ENCODE measurements around the gene TMC1.
A peak's percentile ranks its signal among the peaks of the same experiment; 100 is the strongest.
"Not testable (repeated sequence)": the region's sequence is repeated elsewhere in the genome, so short reads cannot be mapped to it uniquely, and the experiment has no call there.

TMC1 gene

DNA sequence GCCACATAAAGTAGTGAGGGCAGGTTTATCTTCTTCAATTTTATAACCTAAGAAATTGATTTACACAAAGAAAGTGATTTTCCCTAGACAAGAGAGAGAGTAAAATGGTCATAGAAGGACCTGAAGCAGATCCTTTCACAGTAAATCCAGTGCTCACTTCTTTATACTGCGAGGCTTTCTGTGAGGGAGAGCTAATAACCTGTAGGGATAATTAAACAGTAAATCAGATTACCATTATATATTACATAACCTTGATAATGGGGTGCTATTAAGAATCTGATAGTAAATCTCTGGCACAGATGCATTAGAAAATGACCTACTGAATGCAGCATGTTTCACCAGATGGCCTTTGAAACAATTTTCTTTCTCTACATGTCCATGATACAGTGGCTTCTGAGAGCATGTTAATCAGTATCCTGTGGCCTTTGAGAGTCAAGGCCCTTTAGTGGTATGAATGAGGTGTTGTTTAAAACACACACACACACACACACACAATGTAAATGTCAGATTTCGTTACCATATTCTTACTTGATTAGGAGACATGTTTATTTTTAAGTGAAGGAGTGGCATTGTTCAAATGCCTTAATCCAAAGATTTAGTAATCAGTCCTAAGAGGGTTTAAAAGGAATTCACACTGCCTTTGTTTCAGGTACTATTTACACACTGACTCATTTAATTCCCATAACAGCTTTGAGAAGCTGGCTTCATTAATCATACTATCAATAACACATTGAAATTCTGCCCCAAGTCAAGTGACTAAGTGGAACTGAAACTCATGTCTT lies 306.7 kb downstream of the TMC1 start:
- peak; percentile 91 for DNase-seq

DNA sequence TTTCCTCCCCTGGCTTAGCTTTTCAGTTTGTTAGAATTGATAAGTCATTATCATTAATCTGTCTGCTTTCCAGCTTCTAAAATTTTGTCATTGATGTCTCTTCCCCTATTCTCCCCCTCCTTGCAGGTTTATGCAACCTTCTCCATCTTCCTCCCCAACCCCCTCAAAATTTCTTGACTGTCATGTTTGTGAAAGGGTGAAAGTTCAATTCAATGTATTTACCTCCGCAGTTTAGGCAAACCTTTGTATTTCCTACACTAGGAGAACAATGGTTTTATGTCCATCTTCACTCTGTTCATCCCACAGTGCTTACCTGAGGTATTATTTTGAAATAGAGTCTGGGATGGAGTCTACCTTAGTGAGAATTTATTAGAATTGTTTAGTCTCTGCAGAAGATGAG lies 313.6 kb downstream of the TMC1 start:
- DNase-seq = no peak

DNA sequence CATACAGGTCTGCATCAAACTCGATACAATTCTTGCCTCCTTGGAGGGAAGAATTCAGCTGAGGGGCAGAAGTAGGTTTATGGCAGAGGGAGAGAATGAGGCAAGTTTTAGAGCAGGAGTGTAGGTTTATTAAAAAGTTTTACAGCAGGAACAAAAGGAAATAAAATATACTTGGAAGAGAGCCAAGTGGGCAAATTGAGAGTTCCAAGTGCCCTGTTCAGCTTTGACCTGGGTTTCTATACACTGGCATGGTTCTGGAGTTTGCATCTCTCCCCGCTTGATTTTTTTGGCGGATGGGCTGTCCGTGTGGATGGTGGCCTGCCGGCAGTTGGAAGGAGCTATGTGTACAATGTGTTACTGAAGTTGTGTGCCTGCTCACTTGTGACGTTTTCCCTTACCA lies 315.4 kb downstream of the TMC1 start:
- DNase-seq = no peak

DNA sequence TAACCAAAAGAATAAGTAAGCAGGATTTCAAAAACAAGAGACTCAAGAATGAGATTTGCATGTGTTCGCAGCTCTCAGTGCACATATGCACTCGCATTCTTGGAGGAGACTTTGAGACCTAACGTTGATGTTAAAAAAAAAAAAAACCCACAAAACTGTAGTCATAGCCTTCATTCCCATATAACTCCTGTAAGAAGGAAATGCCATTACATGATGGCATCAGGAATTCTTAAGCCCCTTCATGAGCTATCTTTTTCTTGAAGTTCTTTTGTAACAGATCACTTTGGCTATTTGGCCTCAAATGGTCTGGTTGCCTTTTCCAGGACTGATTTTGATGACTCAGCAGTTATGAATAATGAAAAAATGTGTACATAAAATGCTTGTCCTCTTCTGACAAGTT lies 317.7 kb downstream of the TMC1 start:
- peak; percentile 11 for DNase-seq

DNA sequence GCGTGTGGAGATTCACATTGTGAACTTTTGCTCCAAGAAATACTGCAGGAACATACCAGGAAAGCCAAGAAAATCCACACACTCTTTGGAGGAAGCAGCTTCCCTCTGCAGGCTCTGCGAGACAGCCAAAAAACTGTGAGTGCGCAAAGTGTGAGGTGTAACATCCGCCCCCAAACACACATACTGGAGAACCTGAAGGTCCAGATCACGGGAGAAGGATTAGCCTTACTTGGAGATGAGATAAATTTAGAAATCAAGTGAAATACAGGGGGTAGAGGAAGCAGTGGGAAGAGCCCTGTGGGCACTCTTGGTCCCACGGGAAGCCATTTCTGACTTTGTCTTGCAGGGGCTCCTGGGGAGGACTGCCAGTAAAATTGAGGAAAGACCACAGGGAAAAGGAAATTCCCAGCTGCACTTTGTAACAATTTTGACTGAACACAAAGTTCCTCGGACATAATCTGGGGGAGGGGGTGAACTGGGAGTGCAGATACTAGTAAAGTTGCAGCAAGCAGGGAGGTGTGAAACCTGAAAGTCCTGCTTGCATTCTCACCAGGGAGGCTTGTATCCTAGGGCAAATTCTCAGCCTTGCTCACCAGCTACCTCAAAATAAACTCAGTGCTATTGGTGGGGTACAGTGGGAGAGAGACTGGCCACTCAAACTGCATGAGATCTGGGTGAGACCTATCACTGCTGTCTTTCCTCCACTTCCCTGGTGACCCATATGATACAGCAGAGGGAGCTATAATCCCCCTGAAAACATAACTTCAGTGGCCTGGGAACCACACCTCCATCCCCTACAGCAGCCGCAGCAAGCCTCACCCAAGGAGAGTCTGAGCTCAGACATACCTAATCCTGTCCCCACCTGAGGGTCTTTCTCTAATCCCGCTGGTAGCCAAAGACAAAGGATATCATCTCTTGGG lies 322.4 kb downstream of the TMC1 start:
- DNase-seq = peak; percentile 72

DNA sequence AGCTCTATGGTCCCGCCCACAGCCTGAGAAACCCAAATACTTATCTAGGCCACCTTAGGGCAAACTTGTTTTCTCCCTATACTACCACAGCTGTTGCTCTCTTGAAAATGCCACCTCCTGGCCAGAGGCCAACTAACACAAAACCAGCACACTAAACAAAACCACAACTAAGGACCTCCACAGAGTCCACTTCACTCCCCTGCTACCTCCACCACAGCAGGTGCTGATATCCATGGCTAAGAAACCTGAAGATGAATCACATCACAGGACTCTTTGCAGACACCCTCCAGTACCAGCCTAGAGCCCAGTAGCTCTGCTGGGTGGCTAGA lies 323.0 kb downstream of the TMC1 start:
- no peak for DNase-seq

DNA sequence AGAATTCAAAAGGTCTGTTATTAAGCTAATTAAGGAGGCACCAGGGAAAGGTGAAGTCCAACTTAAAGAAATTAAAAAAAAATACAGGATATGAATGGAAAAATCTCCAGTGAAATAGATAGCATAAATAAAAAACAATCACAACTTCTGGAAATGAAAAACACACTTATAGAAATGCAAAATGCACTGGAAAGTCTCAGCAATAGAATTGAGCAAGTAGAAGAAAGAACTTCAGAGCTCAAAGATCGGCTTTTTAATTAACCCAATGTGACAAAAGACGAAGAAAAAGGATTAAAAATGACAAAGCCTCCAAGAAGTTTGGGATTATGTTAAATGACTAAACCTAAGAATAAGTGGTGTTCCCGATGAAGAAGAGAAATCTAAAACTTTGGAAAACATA lies 323.6 kb downstream of the TMC1 start:
- DNase-seq = not testable (repeated sequence)

DNA sequence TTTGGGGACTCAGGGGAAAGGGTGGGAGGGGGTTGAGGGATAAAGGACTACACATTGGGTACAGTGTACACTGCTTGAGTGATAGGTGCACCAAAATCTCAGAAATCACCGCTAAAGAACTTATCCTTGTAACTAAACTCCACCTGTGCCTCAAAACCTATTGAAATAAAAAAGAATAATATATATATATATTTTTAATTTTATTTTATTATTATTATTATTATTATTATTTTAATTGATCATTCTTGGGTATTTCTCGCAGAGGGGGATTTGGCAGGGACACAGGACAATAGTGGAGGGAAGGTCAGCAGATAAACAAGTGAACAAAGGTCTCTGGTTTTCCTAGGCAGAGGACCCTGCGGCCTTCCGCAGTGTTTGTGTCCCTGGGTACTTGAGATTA lies 328.8 kb downstream of the TMC1 start:
- not testable (repeated sequence) for DNase-seq

DNA sequence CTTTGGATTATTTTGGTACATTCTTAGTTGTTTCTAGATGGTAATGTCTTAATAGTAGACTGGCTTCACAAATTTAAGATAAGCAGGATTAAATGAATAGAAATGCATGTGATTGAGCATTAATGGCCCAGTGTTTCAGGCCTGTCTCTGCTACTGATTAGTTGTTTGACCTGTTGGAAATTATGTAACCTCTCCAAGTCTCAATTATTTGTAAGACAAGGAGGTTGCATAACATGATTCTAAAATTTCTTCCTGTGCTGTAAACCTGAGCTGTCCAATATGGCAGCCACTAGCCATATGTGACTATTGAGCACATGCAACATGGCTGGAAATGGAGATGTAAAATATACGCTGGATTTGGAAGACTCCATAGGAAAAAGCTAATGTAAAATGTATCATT lies 333.9 kb downstream of the TMC1 start:
- no peak for DNase-seq

DNA sequence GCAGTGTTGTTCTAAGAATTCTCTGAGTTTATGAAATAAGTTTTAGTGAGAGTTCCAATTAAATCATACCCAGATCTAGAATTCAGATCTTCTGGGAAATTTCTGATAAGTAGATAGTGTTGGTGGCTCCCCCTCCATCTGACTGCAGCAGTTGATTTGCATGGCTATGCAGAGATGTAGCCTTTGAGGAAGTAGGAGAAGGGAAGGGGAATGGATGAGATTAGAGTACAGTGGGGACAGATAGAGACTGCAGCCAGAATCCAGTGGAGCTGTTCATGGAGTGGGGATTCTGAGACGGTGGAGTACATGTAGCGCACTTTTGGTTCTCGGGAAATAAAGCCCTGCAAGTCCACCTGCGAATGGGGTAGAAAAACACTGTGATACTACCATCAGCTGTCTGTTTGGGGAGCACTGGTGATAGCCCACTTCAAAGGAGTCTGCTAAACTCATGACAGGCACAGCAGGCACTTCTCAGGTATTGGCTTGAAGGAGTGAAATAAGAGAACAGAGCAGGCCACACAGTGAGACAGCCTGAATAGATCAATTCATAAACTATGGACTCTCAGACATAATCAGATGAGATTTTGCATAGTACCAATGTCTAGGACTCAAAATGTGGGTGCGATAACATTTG lies 334.6 kb downstream of the TMC1 start:
- DNase-seq = no peak

DNA sequence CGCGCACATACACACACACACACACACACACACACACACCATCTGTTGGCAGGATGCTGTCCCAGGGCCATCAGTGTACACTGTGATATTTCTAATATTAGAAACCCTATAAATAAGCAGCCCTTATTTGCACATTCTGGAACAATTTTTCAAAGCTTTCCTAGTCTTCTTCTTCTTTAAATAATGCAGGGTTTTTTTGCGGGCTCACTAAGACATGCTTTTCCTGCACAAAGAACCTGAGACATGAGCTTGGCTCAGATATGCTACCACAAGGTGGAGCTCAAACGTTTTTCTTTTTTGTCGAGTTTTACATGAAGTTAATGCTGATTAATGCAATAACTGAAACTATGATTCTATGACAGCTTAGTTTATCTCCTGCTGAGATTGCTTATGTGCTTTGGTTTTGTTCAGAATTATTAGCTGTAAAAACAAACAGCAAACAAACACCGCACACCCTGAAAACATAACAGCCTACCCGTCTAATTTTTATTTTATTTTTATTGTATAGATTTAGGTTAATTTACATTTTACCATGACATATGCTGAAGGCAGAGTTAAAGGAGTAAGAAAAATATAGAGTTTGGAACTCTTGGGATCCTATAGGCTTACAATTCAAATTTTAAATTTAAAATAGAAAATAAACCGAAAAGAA lies 335.7 kb downstream of the TMC1 start:
- peak; percentile 65 for DNase-seq

DNA sequence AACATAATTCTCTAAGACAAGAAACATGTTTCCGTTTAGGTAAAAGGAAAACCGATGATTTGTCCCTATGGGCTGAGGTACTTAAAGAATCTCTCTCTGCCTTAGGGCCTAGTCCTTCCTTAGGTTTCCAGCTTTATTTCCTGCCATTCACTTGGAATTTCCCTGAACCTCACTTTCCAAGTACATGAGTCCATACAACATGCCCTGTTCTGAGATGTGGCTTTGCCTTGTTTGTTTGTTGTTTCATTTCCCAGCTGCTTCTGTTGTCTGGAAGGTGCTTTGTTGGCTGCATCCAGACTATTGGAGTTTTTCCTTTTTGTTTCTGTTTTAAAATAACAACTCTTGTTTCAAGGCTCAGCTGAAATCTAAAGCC lies 336.2 kb downstream of the TMC1 start:
- DNase-seq = no peak

DNA sequence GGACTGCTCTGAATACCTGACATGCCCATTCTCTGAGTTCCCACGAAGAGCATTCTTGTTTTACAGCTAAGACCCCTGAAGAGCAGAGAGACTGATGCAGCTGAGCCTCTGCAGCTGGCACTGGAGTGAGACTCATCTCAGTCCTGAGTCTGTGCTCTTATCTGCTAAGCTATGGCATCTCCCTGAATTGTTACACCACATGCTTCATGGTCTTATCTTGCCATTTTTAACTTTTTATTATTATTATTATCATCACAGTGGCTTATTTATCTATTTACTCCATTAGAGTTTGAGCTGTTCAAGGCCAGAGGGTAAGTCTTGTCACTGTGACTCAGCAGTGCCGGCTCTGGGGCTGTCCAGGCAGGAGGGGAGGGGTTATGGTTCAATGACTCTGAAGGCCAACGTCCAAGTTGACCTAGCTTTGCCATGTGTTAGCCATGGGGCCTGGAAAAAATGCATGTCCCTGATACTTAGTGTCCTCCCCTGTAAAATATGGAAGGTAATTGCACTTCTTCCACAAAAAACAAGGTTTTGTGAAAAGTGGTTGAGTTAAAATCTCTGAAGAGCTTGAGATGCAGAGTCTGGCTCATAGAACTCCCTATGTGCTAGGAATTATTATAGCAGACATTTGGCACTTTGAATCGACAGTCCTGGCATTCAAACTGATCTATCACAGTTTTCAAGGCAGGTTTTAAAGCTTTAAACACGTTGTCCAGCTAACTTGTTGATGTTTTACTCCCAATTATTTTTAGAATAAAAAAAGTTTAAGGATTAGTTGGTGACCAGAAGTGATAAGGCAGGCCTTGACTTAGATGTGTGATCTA lies 336.9 kb downstream of the TMC1 start:
- no peak for DNase-seq

DNA sequence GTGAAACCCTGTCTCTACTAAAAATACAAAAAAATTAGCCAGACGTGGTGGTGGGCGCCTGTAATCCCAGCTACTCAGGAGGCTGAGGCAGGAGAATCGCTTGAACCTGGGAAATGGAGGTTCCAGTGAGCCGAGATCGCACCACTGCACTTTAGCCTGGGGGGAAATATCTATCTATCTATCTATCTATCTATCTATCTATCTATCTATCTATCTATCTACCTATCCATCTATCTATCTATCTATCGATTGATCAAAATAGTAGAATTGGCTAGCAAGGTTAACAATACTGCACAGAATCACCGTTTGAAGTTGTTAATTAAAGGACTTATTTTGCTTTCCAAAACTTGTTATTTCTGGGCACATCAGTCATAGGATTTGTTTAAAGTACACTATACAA lies 341.4 kb downstream of the TMC1 start:
- DNase-seq = not testable (repeated sequence)

DNA sequence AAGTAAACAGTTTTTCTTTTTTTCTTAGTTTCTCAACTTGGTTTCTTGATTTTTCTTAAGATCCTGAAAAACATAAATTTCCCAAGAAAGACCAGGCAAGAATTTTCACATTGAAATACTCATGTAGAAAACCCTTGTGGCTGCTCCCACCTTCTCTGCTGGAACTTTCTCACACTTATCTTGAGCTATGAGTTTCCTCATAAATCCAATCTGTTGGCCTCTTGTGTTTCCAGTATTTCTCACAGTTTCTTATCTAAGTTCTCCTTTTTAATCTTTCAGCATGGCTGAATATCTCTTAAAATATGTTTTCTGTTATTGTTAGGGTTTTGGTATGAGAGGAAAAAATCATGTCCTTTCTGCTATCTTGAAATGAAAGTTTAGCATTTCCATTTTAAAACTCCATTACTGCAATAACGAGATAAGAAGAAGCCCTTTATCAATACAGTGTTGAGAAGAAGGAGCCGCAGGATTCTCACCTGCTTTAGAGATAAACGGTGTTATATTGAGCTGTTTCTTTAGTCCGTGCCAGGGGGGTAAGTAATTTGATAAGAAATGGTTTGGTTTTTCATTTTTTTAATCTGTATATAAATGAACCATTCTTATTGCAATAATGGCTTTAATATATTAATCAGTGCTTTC lies 342.2 kb downstream of the TMC1 start:
- no peak for DNase-seq

DNA sequence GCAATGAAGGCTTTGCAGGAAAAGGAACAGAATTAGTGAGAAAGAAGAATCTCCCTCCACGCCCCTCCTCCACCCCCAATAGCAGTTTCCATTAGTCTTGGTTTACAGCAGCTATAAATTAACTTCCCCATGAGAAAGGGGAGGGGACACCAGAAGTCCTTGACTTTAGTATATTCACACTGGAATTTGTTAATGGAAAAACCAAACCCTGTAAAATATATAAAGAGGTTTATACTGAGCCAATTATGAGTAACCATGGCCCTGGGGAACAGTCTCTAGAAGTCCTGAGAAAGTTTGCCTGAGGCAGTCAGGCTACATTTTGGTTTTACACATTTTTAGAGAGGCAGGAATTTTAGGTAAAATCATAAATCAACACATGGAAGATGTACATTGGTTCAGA lies 342.9 kb downstream of the TMC1 start:
- peak; percentile 6 for DNase-seq

DNA sequence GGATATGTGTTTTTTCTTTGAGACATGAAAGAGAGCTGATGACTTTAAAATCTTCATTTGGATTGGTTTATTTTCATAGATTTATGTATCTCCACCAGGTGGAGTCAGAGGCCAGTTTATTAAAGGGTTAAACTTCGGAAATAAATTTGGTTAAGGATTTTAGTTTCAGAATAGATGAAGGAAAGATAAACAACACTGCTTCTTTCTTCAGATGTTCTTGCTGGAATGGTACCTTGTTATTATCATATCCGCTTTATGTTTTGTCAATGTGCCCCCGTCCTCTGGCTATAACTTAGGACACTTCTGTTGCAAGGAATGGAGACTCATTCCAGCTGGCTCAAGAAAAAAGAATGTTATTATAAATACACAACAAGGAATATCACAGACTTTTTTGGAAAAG lies 350.3 kb downstream of the TMC1 start:
- peak; percentile 12 for DNase-seq

DNA sequence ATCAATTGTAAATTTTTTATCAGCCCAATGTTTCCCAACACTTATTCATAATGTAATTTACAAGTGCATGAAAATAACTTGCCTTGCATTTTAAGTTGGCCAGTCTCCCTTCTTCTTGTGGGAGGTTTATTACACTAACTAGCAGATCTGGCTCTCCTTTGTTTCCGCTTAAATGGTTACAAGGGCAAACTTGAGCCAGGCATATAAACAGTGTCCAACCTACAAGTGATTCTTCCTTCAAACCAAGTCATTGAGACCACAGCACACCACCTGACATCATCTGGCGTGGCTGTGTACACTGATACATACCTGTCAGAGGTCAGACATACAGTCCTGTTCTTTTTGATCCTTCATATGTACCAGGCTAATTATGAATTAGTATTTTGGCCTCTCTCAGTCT lies 351.3 kb downstream of the TMC1 start:
- DNase-seq = no peak

DNA sequence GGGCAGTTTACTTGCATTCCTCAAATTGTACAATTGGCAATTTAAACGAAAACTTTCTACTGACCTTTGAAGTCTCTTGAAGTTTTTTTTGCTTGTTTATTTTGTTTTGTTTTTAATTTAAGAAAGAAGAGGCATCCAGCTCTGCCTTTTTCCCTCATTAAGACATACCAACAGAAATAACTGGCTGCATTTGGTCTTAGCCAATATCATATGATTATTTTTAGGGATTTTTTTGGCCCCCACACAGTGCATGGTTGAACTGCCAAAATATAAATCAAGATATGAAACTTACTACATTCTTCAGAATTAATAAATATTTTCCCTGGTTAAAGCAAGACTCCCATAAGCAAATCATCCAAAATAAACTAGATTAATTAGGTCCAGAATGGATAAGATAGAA lies 352.0 kb downstream of the TMC1 start:
- no peak for DNase-seq

DNA sequence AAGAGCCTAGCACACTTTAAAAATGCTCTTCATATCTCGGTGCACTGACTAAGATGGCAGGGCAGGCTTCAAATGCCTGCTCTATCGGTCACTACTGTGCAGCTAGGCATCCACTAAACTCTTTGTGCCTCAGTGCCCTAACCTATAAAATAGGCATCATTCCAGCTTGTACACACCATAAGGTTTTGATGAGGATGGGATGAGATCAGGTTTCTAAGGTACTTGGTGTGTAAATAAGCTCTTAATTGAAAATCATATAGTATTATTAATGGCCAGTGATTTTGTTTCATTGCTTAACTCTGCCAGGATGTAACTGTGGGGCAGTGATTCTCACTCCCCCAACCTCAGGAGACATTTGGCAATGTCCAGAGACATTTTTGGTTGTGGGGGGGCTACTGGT lies 352.9 kb downstream of the TMC1 start:
- DNase-seq = no peak

DNA sequence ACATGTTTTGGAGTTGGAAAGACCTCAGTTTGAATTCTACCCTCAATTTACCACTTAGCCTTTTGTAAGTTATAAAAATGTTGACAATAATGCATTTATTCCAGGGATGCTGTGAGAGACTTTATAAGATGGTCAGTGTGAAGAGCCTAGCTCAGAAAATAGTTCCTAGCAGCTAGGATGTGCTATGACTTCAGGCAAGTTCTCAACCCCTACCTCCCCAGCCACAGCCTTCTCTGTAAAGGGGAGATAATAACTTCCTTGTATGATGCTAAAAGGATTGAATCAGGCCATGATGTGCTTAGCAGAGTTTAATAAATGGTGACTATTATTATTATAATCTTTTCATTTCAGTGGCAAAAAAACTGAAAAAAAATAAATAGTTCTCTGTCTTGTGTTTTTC lies 353.8 kb downstream of the TMC1 start:
- DNase-seq = no peak

DNA sequence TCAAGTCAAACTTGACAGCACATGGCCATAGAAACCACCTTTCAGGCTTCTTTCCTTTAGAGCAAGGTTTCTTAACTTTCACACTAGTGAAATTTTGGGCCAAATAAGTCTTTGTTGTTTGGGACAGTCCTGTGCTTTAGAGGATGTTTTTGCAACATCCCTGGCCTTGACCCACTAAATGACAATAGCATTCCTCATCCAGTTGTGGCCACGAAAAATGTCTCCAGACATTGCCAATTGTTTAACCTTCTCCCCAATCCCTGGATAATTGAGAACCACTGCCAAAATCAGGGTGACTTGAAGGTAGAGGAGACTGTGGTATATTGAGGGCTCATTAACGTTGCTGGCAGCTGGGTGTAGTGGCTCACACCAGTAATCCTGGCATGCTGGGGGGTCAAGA lies 359.4 kb downstream of the TMC1 start:
- no peak for DNase-seq
